SK-N-SH (cell line): ENCODE results near the gene THEMIS.

Experiments used
- MXI1 ChIP-seq: IDR thresholded peaks from 2 replicates; pipeline ENCODE4 v1.6.1; 2012; ENCODE audit warnings: mild to moderate bottlenecking, low read depth, low read length, improper control_type of control experiment
- RAD21 ChIP-seq: IDR thresholded peaks from 2 replicates; pipeline ENCODE4 v1.6.1; 2012; ENCODE audit warnings: mild to moderate bottlenecking, low read length
- TAF1 ChIP-seq: IDR thresholded peaks from 2 replicates; pipeline ENCODE4 v1.6.1; 2012; ENCODE audit warnings: low read depth, mild to moderate bottlenecking, low read length, moderate library complexity, borderline replicate concordance
- TF ChIP-seq, protein P1 (sequence below): fragments of 200-600 bp; sonication (generic); IDR thresholded peaks from 2 replicates; pipeline ENCODE4 v1.6.1; 2017; ENCODE audit warnings: antibody characterized with exemption, mild to moderate bottlenecking, moderate library complexity
- TF ChIP-seq, protein P2 (sequence below): IDR thresholded peaks from 2 replicates; pipeline ENCODE4 v1.6.1; 2012; ENCODE audit warnings: mild to moderate bottlenecking, low read depth, low read length, moderate library complexity
- TF ChIP-seq, protein P3 (sequence below): fragments of 150-350 bp; IDR thresholded peaks from 2 replicates; pipeline ENCODE4 v1.6.1; 2017; ENCODE audit warnings: antibody characterized with exemption, low read length, low read depth, borderline replicate concordance
- TF ChIP-seq, protein P4 (sequence below): IDR thresholded peaks from 2 replicates; pipeline ENCODE4; 2012
- TF ChIP-seq, protein P5 (sequence below): IDR thresholded peaks from 2 replicates; pipeline ENCODE4 v1.4.0; 2012; ENCODE audit warnings: low read depth, borderline replicate concordance

DNA sequence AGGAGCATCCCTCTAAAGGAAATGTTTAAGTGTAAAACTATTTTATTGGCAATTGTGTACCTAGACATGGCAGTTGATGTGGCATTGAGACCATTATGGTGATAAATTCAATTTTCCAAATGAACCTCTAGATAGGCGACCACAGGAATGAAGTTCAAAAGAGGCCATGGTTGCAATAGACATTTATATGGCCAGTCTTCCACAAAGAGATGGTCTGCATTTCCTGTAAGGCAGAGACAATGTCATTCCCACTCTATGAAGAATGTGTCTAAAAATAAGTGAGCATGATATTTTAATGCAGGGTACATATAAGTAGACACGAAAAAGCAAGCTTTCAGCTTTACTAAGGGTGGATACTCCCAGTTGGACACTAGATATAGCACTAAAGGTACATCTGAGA lies 40.9 kb downstream of the THEMIS start:
- TF ChIP-seq, protein P1, sequence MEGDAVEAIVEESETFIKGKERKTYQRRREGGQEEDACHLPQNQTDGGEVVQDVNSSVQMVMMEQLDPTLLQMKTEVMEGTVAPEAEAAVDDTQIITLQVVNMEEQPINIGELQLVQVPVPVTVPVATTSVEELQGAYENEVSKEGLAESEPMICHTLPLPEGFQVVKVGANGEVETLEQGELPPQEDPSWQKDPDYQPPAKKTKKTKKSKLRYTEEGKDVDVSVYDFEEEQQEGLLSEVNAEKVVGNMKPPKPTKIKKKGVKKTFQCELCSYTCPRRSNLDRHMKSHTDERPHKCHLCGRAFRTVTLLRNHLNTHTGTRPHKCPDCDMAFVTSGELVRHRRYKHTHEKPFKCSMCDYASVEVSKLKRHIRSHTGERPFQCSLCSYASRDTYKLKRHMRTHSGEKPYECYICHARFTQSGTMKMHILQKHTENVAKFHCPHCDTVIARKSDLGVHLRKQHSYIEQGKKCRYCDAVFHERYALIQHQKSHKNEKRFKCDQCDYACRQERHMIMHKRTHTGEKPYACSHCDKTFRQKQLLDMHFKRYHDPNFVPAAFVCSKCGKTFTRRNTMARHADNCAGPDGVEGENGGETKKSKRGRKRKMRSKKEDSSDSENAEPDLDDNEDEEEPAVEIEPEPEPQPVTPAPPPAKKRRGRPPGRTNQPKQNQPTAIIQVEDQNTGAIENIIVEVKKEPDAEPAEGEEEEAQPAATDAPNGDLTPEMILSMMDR: no peak
- TF ChIP-seq, protein P2, sequence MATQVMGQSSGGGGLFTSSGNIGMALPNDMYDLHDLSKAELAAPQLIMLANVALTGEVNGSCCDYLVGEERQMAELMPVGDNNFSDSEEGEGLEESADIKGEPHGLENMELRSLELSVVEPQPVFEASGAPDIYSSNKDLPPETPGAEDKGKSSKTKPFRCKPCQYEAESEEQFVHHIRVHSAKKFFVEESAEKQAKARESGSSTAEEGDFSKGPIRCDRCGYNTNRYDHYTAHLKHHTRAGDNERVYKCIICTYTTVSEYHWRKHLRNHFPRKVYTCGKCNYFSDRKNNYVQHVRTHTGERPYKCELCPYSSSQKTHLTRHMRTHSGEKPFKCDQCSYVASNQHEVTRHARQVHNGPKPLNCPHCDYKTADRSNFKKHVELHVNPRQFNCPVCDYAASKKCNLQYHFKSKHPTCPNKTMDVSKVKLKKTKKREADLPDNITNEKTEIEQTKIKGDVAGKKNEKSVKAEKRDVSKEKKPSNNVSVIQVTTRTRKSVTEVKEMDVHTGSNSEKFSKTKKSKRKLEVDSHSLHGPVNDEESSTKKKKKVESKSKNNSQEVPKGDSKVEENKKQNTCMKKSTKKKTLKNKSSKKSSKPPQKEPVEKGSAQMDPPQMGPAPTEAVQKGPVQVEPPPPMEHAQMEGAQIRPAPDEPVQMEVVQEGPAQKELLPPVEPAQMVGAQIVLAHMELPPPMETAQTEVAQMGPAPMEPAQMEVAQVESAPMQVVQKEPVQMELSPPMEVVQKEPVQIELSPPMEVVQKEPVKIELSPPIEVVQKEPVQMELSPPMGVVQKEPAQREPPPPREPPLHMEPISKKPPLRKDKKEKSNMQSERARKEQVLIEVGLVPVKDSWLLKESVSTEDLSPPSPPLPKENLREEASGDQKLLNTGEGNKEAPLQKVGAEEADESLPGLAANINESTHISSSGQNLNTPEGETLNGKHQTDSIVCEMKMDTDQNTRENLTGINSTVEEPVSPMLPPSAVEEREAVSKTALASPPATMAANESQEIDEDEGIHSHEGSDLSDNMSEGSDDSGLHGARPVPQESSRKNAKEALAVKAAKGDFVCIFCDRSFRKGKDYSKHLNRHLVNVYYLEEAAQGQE: no peak
- no peak for TF ChIP-seq TAF1
- no peak for TF ChIP-seq RAD21
- TF ChIP-seq, protein P3, sequence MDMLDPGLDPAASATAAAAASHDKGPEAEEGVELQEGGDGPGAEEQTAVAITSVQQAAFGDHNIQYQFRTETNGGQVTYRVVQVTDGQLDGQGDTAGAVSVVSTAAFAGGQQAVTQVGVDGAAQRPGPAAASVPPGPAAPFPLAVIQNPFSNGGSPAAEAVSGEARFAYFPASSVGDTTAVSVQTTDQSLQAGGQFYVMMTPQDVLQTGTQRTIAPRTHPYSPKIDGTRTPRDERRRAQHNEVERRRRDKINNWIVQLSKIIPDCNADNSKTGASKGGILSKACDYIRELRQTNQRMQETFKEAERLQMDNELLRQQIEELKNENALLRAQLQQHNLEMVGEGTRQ: no peak
- TF ChIP-seq MXI1: no peak
- TF ChIP-seq, protein P4, sequence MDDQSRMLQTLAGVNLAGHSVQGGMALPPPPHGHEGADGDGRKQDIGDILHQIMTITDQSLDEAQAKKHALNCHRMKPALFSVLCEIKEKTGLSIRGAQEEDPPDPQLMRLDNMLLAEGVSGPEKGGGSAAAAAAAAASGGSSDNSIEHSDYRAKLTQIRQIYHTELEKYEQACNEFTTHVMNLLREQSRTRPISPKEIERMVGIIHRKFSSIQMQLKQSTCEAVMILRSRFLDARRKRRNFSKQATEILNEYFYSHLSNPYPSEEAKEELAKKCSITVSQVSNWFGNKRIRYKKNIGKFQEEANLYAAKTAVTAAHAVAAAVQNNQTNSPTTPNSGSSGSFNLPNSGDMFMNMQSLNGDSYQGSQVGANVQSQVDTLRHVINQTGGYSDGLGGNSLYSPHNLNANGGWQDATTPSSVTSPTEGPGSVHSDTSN: no peak
- TF ChIP-seq, protein P5, sequence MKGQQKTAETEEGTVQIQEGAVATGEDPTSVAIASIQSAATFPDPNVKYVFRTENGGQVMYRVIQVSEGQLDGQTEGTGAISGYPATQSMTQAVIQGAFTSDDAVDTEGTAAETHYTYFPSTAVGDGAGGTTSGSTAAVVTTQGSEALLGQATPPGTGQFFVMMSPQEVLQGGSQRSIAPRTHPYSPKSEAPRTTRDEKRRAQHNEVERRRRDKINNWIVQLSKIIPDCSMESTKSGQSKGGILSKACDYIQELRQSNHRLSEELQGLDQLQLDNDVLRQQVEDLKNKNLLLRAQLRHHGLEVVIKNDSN: no peak
